Liver (tissue), 9 donors: Measurements from ENCODE around the gene SPOUT1. TPM values are rescaled to one million over a fixed set of nuclear protein-coding genes. Genes with fewer than 3 reads are reported as not detected.

ENCODE experiments used
- DNase-seq: peaks from one replicate; pipeline ENCODE4 v3.0.0-alpha.2; 2017; ENCODE audit warnings: low spot score
- H3K27ac ChIP-seq, 2 donors: one replicate each; pipeline ENCODE4 v1.7.0; 2013; ENCODE audit warnings: inconsistent platforms in 2 of 2, low read length in 2 of 2, control low read depth in 1 of 2, low read depth in 1 of 2, mild to moderate bottlenecking in 1 of 2
- H3K27me3 ChIP-seq, 4 donors: one replicate each; pipeline versions ENCODE4 v1.6.1 to v1.7.0; 2013; ENCODE audit warnings: low read length in 3 of 4, inconsistent platforms in 1 of 4, mild to moderate bottlenecking in 1 of 4, moderate library complexity in 1 of 4; ENCODE audit not compliant: control insufficient read depth in 4 of 4, insufficient read depth in 4 of 4
- H3K36me3 ChIP-seq, 4 donors: one replicate each; pipeline versions ENCODE4 v1.6.1 to v1.7.0; 2013; ENCODE audit warnings: low read length in 3 of 4, mild to moderate bottlenecking in 3 of 4, low read depth in 1 of 4, moderate library complexity in 1 of 4; ENCODE audit not compliant: control insufficient read depth in 4 of 4, insufficient read depth in 3 of 4
- H3K4me1 ChIP-seq, 4 donors: one replicate each; pipeline versions ENCODE4 v1.6.1 to v1.7.0; 2013; ENCODE audit warnings: low read length in 3 of 4, mild to moderate bottlenecking in 3 of 4, moderate library complexity in 1 of 4; ENCODE audit not compliant: control insufficient read depth in 4 of 4, insufficient read depth in 4 of 4
- H3K4me3 ChIP-seq, 3 donors: one replicate each; pipeline versions ENCODE4 v1.6.1 to v1.7.0; 2013; ENCODE audit warnings: low read length in 3 of 3, control low read depth in 1 of 3, low read depth in 1 of 3, mild to moderate bottlenecking in 1 of 3
- H3K9ac ChIP-seq, 2 donors: one replicate each; pipeline ENCODE4 v1.7.0; 2013; ENCODE audit warnings: low read length in 2 of 2, mild to moderate bottlenecking in 2 of 2, moderate library complexity in 2 of 2, control low read depth in 1 of 2, low read depth in 1 of 2
- H3K9me3 ChIP-seq, 4 donors: one replicate each; pipeline versions ENCODE4 v1.6.1 to v1.7.0; 2013; ENCODE audit warnings: low read length in 3 of 4; ENCODE audit not compliant: control insufficient read depth in 4 of 4
- ATF3 ChIP-seq: IDR thresholded peaks from 2 replicates; pipeline ENCODE4 v1.6.1; 2016; ENCODE audit warnings: antibody characterized with exemption
- EGR1 ChIP-seq, 2 donors: IDR thresholded peaks; 2 replicates each; pipeline ENCODE4 v1.6.1; 2016 to 2018; ENCODE audit warnings: antibody characterized with exemption in 2 of 2, low read depth in 2 of 2
- FOXA1 ChIP-seq: IDR thresholded peaks from 2 replicates; pipeline ENCODE4 v1.6.1; 2016; ENCODE audit warnings: antibody characterized with exemption
- GABPA ChIP-seq, 2 donors: IDR thresholded peaks in 1 of 2; conservative IDR thresholded peaks in 1 of 2; 2 replicates each; pipeline ENCODE4 v1.6.1; 2016; ENCODE audit warnings: antibody characterized with exemption in 2 of 2, mild to moderate bottlenecking in 1 of 2, moderate library complexity in 1 of 2
- HNF4A ChIP-seq, 2 donors: conservative IDR thresholded peaks; 2 replicates each; pipeline ENCODE4 v1.6.1; 2016; ENCODE audit warnings: antibody characterized with exemption in 2 of 2, mild to moderate bottlenecking in 2 of 2
- HNF4G ChIP-seq: IDR thresholded peaks from 2 replicates; pipeline ENCODE4 v1.6.1; 2016; ENCODE audit warnings: antibody characterized with exemption
- JUND ChIP-seq, 2 donors: IDR thresholded peaks; 2 replicates each; pipeline ENCODE4 v1.6.1; 2016; ENCODE audit warnings: antibody characterized with exemption in 2 of 2
- NR2F2 ChIP-seq: IDR thresholded peaks from 2 replicates; pipeline ENCODE4 v1.6.1; 2016; ENCODE audit warnings: antibody characterized with exemption
- RAD21 ChIP-seq, 2 donors: IDR thresholded peaks; 2 replicates each; pipeline ENCODE4 v1.6.1; 2016; ENCODE audit warnings: antibody characterized with exemption in 2 of 2, mild to moderate bottlenecking in 2 of 2
- REST ChIP-seq: IDR thresholded peaks from 2 replicates; pipeline ENCODE4 v1.6.1; 2016; ENCODE audit warnings: antibody characterized with exemption, mild to moderate bottlenecking
- RXRA ChIP-seq, 2 donors: IDR thresholded peaks; 2 replicates each; pipeline ENCODE4 v1.6.1; 2017 to 2018; ENCODE audit warnings: antibody characterized with exemption in 2 of 2, mild to moderate bottlenecking in 1 of 2
- SP1 ChIP-seq: IDR thresholded peaks from 2 replicates; pipeline ENCODE4 v1.6.1; 2018; ENCODE audit warnings: antibody characterized with exemption, mild to moderate bottlenecking
- TAF1 ChIP-seq: conservative IDR thresholded peaks from 2 replicates; pipeline ENCODE4 v1.6.1; 2016; ENCODE audit warnings: antibody characterized with exemption, mild to moderate bottlenecking
- YY1 ChIP-seq: IDR thresholded peaks from 2 replicates; pipeline ENCODE4 v1.6.1; 2016; ENCODE audit warnings: antibody characterized with exemption, mild to moderate bottlenecking
- WGBS: extraction: QIAGEN DNeasy Blood & Tissue Kit; methylation state at CpG from one replicate; pipeline ENCODE4 v1.1.7; 2013; 5-methylcytosine and 5-hydroxymethylcytosine counted together
- polyA plus RNA-seq, 2 donors: library from polyadenylated mRNA; stranded (reverse) in 1 of 2; unstranded in 1 of 2; fragments of 200-250 nt in 1 of 2; fragments of >200 nt in 1 of 2; fragmentation: Nextera tagmentation in 1 of 2; extraction: Ambion mirVana in 1 of 2; gene quantifications; one replicate each; pipeline versions ENCODE4 v1.2.1 to v1.2.3, GENCODE V29; 2013 to 2015
- total RNA-seq, 2 donors: library from RNA; depleted of rRNA; stranded (reverse); fragments of >200 nt; gene quantifications; one replicate each; pipeline ENCODE4 v1.2.3, GENCODE V29; 2014
- TF ChIP-seq, protein P1 (sequence below): IDR thresholded peaks from 2 replicates; pipeline ENCODE4 v1.6.1; 2016; ENCODE audit warnings: antibody characterized with exemption
- TF ChIP-seq, protein P2 (sequence below): IDR thresholded peaks from 2 replicates; pipeline ENCODE4 v1.6.1; 2016; ENCODE audit warnings: antibody characterized with exemption
- TF ChIP-seq, protein P3 (sequence below): fragments of 150-350 bp; IDR thresholded peaks from 2 replicates; pipeline ENCODE4 v1.5.1; 2017; ENCODE audit warnings: improper control_type of control experiment, low read depth, low read length; ENCODE audit not compliant: missing input control
- donor health status: healthy.
- donor health status: healthy.
- donor health status: healthy.
- donor health status: healthy.
- donor health status: healthy.

The SPOUT1 gene
- total and polyA plus RNA-seq, 4 donors = 9.0 to 30.1 (median 14.5) TPM

DNA sequence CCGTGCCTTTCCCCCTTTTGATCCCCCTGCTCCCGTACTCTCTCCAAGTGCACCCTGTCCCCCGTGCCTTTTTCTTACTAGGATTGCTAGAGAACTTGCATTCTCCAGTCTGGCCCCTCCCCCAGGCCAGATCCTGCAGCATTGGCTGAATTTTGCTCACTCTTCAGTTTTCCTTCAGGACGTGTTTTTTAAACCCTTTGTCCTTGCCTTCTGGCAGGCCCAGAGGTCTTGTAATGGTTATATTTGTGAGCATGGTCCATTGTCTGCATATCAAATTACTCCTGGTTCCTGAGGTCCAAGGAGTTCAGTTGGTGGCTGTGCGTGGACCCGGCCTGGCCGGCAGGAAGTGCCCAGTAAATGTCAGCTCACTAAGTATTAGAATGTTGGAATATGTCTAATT, 41.9 kb downstream of the SPOUT1 start:
- 1% methylated on average over 7 of the region's 7 CpGs for WGBS
- H3K4me3 ChIP-seq = peak overlapping the region; percentile 80 to 92 (median 90)
- TF ChIP-seq RXRA (IDR thresholded peaks at IDR 0.05) (no peak), HNF4G (no peak), HNF4A (conservative IDR thresholded peaks at IDR 0.05) (no peak), FOXA1 (no peak), TAF1 (no peak), YY1 (no peak), EGR1 (IDR thresholded peaks at IDR 0.05; ENCODE audit: low read depth in 2 of 2) (no peak), ATF3 (no peak), RAD21 (IDR thresholded peaks at IDR 0.05) (no peak), GABPA (IDR thresholded peaks at IDR 0.05 in 1 of 2, conservative IDR thresholded peaks at IDR 0.05 in 1 of 2) (no peak), REST (no peak), NR2F2 (no peak), SP1 (no peak), JUND (IDR thresholded peaks at IDR 0.05) (no peak)
- TF ChIP-seq, protein P1, sequence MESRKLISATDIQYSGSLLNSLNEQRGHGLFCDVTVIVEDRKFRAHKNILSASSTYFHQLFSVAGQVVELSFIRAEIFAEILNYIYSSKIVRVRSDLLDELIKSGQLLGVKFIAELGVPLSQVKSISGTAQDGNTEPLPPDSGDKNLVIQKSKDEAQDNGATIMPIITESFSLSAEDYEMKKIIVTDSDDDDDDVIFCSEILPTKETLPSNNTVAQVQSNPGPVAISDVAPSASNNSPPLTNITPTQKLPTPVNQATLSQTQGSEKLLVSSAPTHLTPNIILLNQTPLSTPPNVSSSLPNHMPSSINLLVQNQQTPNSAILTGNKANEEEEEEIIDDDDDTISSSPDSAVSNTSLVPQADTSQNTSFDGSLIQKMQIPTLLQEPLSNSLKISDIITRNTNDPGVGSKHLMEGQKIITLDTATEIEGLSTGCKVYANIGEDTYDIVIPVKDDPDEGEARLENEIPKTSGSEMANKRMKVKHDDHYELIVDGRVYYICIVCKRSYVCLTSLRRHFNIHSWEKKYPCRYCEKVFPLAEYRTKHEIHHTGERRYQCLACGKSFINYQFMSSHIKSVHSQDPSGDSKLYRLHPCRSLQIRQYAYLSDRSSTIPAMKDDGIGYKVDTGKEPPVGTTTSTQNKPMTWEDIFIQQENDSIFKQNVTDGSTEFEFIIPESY = no peak
- TF ChIP-seq, protein P2, sequence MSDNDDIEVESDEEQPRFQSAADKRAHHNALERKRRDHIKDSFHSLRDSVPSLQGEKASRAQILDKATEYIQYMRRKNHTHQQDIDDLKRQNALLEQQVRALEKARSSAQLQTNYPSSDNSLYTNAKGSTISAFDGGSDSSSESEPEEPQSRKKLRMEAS = no peak
- TF ChIP-seq, protein P3, sequence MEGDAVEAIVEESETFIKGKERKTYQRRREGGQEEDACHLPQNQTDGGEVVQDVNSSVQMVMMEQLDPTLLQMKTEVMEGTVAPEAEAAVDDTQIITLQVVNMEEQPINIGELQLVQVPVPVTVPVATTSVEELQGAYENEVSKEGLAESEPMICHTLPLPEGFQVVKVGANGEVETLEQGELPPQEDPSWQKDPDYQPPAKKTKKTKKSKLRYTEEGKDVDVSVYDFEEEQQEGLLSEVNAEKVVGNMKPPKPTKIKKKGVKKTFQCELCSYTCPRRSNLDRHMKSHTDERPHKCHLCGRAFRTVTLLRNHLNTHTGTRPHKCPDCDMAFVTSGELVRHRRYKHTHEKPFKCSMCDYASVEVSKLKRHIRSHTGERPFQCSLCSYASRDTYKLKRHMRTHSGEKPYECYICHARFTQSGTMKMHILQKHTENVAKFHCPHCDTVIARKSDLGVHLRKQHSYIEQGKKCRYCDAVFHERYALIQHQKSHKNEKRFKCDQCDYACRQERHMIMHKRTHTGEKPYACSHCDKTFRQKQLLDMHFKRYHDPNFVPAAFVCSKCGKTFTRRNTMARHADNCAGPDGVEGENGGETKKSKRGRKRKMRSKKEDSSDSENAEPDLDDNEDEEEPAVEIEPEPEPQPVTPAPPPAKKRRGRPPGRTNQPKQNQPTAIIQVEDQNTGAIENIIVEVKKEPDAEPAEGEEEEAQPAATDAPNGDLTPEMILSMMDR = no peak
- H3K27ac ChIP-seq = peak overlapping the region; percentile 80 to 88
- peaks cover 0 to 17% (median 5%) of the 10 kb centered on the region in 4 donors for H3K36me3 ChIP-seq
- H3K9ac ChIP-seq = peak overlapping the region; percentile 3 to 18
- H3K4me1 ChIP-seq = peaks cover 3 to 26% (median 17%) of the 10 kb centered on the region in 4 donors
- H3K27me3 ChIP-seq = no peaks in the 10 kb centered on the region
- H3K9me3 ChIP-seq = no peaks in the 10 kb centered on the region
- DNase-seq = no peak
